Measurements from ENCODE around the gene TNKS1BP1. TPM values are rescaled to one million over a fixed set of nuclear protein-coding genes. Genes with fewer than 3 reads are reported as not detected.

The TNKS1BP1 gene
- total RNA-seq, 4 donors from 2014 or later, result 74.3 to 122 (median 119) TPM

DNA sequence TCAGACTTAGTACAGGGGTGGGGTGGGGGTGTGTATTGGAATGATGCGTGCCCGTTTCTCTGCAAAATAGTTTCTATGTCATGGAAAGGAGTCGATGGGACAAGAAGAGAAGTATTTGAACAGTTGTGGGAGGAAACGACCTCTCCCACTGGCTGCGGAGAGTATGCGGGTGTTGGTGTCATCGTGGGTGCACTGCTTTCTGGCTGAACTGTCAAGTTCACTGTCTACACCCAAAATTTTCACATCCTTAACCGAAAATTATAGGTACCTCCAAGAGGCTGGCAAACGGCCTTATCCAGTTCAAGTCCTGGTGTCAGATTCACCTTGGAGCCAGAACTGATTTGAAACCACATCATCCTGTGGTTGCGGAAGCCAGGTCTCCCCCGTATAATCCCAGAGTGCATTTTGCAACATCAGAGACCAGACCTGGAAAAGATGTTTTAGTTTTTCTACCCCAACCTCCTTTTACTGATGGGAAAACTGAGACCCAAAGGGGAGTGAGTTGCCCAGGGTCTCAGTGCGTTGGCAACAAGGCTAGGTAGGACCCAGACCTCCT is 11.4 kb upstream of the TNKS1BP1 start:
- Histone ChIP-seq H3K4me3 (peak overlapping the region in 3 of 4 donors; percentile 83 to 95 (median 93)), H3K36me3 (peaks cover 0 to 16% (median 7%) of the 10 kb centered on the region in 4 donors), H3K27ac (peak overlapping the region; percentile 89 to 92 (median 90)), H3K9me3 (no peaks in the 10 kb centered on the region), H3K4me1 (peaks cover 9 to 23% (median 14%) of the 10 kb centered on the region in 4 donors), H3K27me3 (no peaks in the 10 kb centered on the region)
- in situ Hi-C loops (cut with MboI; ENCODE audit: low pct_ligation_motif_present in 1 of 4, low pct_unique_long_range_greater_than_20kb in 1 of 4, low sequenced_read_pairs in 3 of 4), result loop anchor here in 3 of 4 donors (25.0 kb wide), 2 partner anchors 151 to 301 kb away; partner anchors contain the start of gene YPEL4 (in 2 of the 3)
- WGBS, 2 donors (ENCODE audit: low coverage in 1 of 2), result 1 to 34% methylated on average over 7 to 12 of the region's 12 CpGs
- DNase-seq, result no peak
- intact Hi-C loops (cut with DNase I; ENCODE audit: low total_unique reads), result no loop called here
- TF ChIP-seq POLR2A (IDR thresholded peaks at IDR 0.05) (no peak), EP300 (IDR thresholded peaks at IDR 0.05; ENCODE audit: low read depth) (no peak)

- WGBS, 2 donors (ENCODE audit: low coverage in 1 of 2), result 0 to 1% methylated on average over 2 to 66 of the region's 69 CpGs
- Histone ChIP-seq H3K27me3 (no peaks in the 10 kb centered on the region), H3K4me1 (peaks cover 9 to 23% (median 14%) of the 10 kb centered on the region in 4 donors), H3K36me3 (peaks cover 0 to 21% (median 10%) of the 10 kb centered on the region in 4 donors), H3K9me3 (no peaks in the 10 kb centered on the region), H3K4me3 (peak within 1 kb of the TSS; percentile 46 to 95 (median 88)), H3K27ac (peak within 1 kb of the TSS; percentile 89 to 92 (median 90))
- peak; percentile 90 for DNase-seq
- intact Hi-C loops (cut with DNase I; ENCODE audit: low total_unique reads), result no loop called here
- in situ Hi-C loops (cut with MboI; ENCODE audit: low pct_ligation_motif_present in 1 of 4, low pct_unique_long_range_greater_than_20kb in 1 of 4, low sequenced_read_pairs in 3 of 4), result loop anchor here in 3 of 4 donors (25.0 kb wide), 2 partner anchors 152 to 302 kb away; partner anchors contain the start of gene YPEL4 (in 2 of the 3)
- peak; percentile 60 for TF ChIP-seq POLR2A (IDR thresholded peaks at IDR 0.05)
- TF ChIP-seq POLR2AphosphoS5 (IDR thresholded peaks at IDR 0.05), result peak; percentile 44 to 76 (median 73)
- no peak for TF ChIP-seq EP300 (IDR thresholded peaks at IDR 0.05; ENCODE audit: low read depth)
These were observed 10.8 kb upstream of the TNKS1BP1 start, which contains the start of gene SSRP1 for GRCh38 chr11:57335343-57336110. Gene SSRP1, minus strand, starts transcription at chr11:57335892. Its CDS starts 771 bp downstream, at chr11:57335121.

- TF ChIP-seq POLR2AphosphoS5 (IDR thresholded peaks at IDR 0.05) (no peak), CTCF (IDR thresholded peaks at IDR 0.05) (no peak), EP300 (IDR thresholded peaks at IDR 0.05; ENCODE audit: low read depth) (no peak), POLR2A (IDR thresholded peaks at IDR 0.05) (no peak)
- WGBS, 2 donors (ENCODE audit: low coverage in 1 of 2), result 2% methylated on average over 7 of the region's 7 CpGs; no CpG with 5 or more reads in 1 of the 2 donors
- in situ Hi-C loops (cut with MboI; ENCODE audit: low pct_ligation_motif_present in 1 of 4, low pct_unique_long_range_greater_than_20kb in 1 of 4, low sequenced_read_pairs in 3 of 4), result loop anchor here in 3 of 4 donors (25.0 kb wide), 2 partner anchors 152 to 302 kb away; partner anchors contain the start of gene YPEL4 (in 2 of the 3)
These were observed 10.2 kb upstream of the TNKS1BP1 start for GRCh38 chr11:57335023-57335342.

GRCh38 chr11:57332694-57333440 is 8.1 kb upstream of the TNKS1BP1 start:
- TF ChIP-seq POLR2A (IDR thresholded peaks at IDR 0.05), result no peak
- no peak for TF ChIP-seq CTCF (IDR thresholded peaks at IDR 0.05)
- TF ChIP-seq EP300 (IDR thresholded peaks at IDR 0.05; ENCODE audit: low read depth), result no peak
- TF ChIP-seq POLR2AphosphoS5 (IDR thresholded peaks at IDR 0.05), result no peak
- 93% methylated on average over 11 of the region's 11 CpGs; no CpG with 5 or more reads in 1 of the 2 donors for WGBS, 2 donors (ENCODE audit: low coverage in 1 of 2)
- DNase-seq, result no peak
- H3K27ac ChIP-seq, result no peak overlapping the region
- in situ Hi-C loops (cut with MboI; ENCODE audit: low pct_ligation_motif_present in 1 of 4, low pct_unique_long_range_greater_than_20kb in 1 of 4, low sequenced_read_pairs in 3 of 4), result loop anchor here in 3 of 4 donors (25.0 kb wide), 2 partner anchors 154 to 304 kb away; partner anchors contain the start of gene YPEL4 (in 2 of the 3)
- H3K9me3 ChIP-seq, result no peaks in the 10 kb centered on the region
- H3K4me3 ChIP-seq, result no peak overlapping the region
- H3K4me1 ChIP-seq, result peaks cover 9 to 23% (median 14%) of the 10 kb centered on the region in 4 donors
- peaks cover 0 to 32% (median 13%) of the 10 kb centered on the region in 4 donors for H3K36me3 ChIP-seq
- intact Hi-C loops (cut with DNase I; ENCODE audit: low total_unique reads), result no loop called here
- no peaks in the 10 kb centered on the region for H3K27me3 ChIP-seq

More at GRCh38 chr11:57335023-57335342, 10.2 kb upstream of the TNKS1BP1 start:
- DNase-seq, result no peak
- intact Hi-C loops (cut with DNase I; ENCODE audit: low total_unique reads), result no loop called here
- H3K9me3 ChIP-seq, result no peaks in the 10 kb centered on the region
- peak overlapping the region; percentile 46 to 95 (median 88) for H3K4me3 ChIP-seq
- H3K36me3 ChIP-seq, result peaks cover 0 to 26% (median 11%) of the 10 kb centered on the region in 4 donors
- no peaks in the 10 kb centered on the region for H3K27me3 ChIP-seq
- H3K27ac ChIP-seq, result peak overlapping the region; percentile 89 to 92 (median 90)
- H3K4me1 ChIP-seq, result peaks cover 9 to 23% (median 14%) of the 10 kb centered on the region in 4 donors

Data from transverse colon (tissue), 4 donors.